ENCODE measurements around the gene LRRTM3. TPM values are rescaled to one million over a fixed set of nuclear protein-coding genes. Genes with fewer than 3 reads are reported as not detected.

LRRTM3 gene
- total and polyA plus RNA-seq, 7 donors = 0.09 to 0.16 (median 0.14) TPM; not detected in 4

DNA sequence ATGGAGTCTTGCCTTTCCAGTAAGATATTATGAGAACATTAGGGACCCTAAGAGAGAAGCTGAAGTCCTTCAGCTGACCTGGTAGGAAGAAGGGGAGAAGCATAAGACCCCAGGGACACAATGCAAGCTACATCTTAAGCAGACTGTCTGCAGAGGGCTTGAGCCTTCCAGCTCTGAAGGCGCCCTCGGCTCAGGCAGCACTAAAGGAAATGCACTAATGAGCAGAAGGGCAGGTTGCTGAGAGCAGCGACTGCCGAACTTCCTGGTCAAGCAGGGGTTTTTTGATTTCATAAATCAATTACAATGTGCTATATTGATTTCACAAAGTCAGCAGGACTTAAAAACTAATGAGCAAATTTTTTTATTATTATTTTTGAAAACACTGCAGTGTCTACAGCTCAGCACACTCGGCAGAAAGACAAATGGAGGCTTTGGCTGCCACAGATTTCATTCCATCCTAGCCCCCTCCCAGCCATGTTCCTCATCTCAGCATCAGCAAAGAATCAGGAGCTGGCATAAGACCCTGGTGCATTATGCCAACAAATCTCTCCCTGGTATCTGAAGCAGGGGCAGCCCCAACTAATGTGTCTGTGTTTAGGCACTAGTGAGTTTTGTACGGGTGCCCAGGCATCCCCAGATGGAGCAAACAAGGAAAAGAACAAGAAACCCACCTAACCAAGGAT, 57.1 kb downstream of the LRRTM3 start:
- no peak overlapping the region for H3K4me3 ChIP-seq
- no peak for DNase-seq
- 18 to 53% methylated on average over 6 of the region's 6 CpGs for WGBS, 2 donors
- H3K4me1 ChIP-seq = no peaks in the 10 kb centered on the region
- no peaks in the 10 kb centered on the region for H3K27me3 ChIP-seq
- no peaks in the 10 kb centered on the region for H3K36me3 ChIP-seq
- no peaks in the 10 kb centered on the region for H3K9me3 ChIP-seq
- H3K27ac ChIP-seq = no peak overlapping the region
- TF ChIP-seq EP300 (IDR thresholded peaks at IDR 0.05) (no peak), CTCF (IDR thresholded peaks at IDR 0.05) (no peak), POLR2AphosphoS5 (IDR thresholded peaks at IDR 0.05) (no peak), POLR2A (IDR thresholded peaks at IDR 0.05) (no peak)
- intact Hi-C loops (cut with DNase I) = no loop called here

DNA sequence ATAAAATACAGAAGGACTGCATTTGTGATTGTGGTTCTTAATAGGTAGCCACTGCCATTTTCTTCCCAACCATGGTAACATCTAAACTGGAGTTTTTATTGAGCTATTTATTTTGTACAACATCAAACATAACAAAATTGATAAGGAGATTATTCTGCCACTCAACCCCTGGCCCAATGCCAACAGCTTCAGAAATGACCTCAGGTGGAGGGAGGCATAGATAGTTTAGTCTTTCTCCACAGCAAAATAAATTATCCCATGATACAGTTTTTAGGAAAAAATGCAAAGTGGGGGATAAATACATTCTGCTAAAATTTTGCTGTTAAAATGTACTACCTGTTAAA, 57.6 kb downstream of the LRRTM3 start:
- TF ChIP-seq POLR2A (IDR thresholded peaks at IDR 0.05) (no peak), EP300 (IDR thresholded peaks at IDR 0.05) (no peak), CTCF (IDR thresholded peaks at IDR 0.05) (no peak), POLR2AphosphoS5 (IDR thresholded peaks at IDR 0.05) (no peak)
- intact Hi-C loops (cut with DNase I) = no loop called here

DNA sequence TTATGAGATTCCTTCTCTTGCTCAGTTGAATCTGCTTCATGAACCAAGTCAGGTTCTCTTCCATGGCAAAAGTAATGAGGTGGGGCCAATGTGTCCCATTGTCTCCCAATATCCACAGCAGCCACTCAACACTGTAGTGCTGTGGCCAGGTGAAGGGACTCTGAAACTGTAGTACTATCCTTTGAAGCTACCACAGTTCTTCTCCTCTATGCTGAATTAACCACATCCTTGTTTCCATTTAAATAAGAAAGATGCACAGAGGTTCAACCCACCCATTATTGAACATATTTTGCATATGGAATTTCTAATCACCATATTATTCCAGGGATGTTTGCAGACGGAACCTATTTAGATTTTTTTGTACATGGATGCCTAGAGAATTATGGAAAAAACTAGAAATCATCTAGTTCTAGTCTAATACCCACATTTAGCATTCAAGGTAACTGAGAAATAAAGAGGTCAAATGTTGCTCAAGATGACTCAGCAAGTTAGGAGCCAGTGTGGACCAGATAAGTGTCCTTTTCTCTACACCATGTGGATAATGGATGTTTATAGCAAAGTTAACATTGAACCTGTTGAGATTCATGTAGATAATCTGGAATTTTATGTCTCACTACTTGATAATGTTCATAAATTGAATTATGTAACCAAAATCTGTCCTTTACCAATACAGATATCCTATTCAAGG, 64.5 kb downstream of the LRRTM3 start:
- Histone ChIP-seq H3K27me3 (no peaks in the 10 kb centered on the region), H3K4me3 (no peak overlapping the region), H3K27ac (no peak overlapping the region), H3K4me1 (no peaks in the 10 kb centered on the region), H3K36me3 (no peaks in the 10 kb centered on the region), H3K9me3 (no peaks in the 10 kb centered on the region)
- intact Hi-C loops (cut with DNase I) = no loop called here
- TF ChIP-seq EP300 (IDR thresholded peaks at IDR 0.05) (no peak), POLR2A (IDR thresholded peaks at IDR 0.05) (no peak), POLR2AphosphoS5 (IDR thresholded peaks at IDR 0.05) (no peak), CTCF (IDR thresholded peaks at IDR 0.05) (no peak)
- no peak for DNase-seq
- WGBS, 2 donors = 73 to 78% methylated on average over 1 of the region's 1 CpG

More for the DNA sequence above, 57.6 kb downstream of the LRRTM3 start:
- H3K4me3 ChIP-seq = no peak overlapping the region
- DNase-seq = no peak
- no peaks in the 10 kb centered on the region for H3K27me3 ChIP-seq
- no peaks in the 10 kb centered on the region for H3K9me3 ChIP-seq
- no peaks in the 10 kb centered on the region for H3K4me1 ChIP-seq
- H3K27ac ChIP-seq = no peak overlapping the region
- no peaks in the 10 kb centered on the region for H3K36me3 ChIP-seq

- 61 to 72% methylated on average over 1 of the region's 1 CpG for WGBS, 2 donors
- Histone ChIP-seq H3K4me3 (no peak overlapping the region), H3K9me3 (no peaks in the 10 kb centered on the region), H3K27ac (no peak overlapping the region), H3K27me3 (no peaks in the 10 kb centered on the region), H3K36me3 (no peaks in the 10 kb centered on the region), H3K4me1 (peaks cover 0 to 13% (median 0%) of the 10 kb centered on the region in 4 donors)
- TF ChIP-seq POLR2AphosphoS5 (IDR thresholded peaks at IDR 0.05) (no peak), POLR2A (IDR thresholded peaks at IDR 0.05) (no peak), CTCF (IDR thresholded peaks at IDR 0.05) (no peak)
- DNase-seq = no peak
- intact Hi-C loops (cut with DNase I) = no loop called here
Measured at GRCh38 chr10:66996996-66997395, 71.2 kb downstream of the LRRTM3 start.

All from sigmoid colon (tissue), 7 donors.